ENCODE measurements around the gene SLC38A11.
"Not testable (repeated sequence)": the region's sequence is repeated elsewhere in the genome, so short reads cannot be mapped to it uniquely, and the experiment has no call there.

The SLC38A11 gene, protein sequence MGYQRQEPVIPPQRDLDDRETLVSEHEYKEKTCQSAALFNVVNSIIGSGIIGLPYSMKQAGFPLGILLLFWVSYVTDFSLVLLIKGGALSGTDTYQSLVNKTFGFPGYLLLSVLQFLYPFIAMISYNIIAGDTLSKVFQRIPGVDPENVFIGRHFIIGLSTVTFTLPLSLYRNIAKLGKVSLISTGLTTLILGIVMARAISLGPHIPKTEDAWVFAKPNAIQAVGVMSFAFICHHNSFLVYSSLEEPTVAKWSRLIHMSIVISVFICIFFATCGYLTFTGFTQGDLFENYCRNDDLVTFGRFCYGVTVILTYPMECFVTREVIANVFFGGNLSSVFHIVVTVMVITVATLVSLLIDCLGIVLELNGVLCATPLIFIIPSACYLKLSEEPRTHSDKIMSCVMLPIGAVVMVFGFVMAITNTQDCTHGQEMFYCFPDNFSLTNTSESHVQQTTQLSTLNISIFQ

DNA sequence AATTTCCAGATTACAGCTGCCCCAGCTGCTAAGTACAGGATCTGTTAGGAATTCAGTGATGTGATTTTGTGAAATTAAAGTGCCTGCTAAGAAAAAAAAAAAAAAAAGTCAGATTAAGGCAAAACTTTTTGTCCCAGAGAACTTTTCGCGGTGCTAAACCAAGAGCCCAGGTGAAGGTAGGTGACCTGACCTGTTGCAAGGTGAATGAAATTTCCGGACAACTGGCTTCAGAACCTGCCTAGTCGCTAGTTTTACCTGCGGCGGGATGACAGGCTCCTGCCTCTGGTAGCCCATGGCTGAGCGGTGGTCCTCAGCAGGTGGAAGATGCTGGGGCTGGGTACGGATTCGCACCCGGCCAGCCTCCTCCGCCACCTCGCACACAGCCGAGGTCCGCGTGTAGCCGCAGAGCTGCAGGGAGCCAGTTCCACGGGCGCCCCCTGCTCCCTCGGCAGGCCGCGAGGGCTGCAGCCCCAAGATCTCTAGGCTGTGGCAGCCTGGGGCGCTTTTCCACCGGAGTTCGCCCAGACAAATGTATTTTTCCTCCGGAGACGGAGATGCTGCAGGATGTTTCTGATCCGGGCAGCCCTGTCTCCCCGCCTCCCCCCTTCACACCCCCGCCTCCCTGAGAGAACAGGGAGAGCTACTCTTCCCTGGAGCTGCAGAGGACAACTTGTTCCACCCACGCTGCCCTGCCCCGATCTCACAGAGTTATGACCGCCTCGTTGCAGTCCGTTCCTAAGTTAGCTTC, at the start of gene SLC38A11:
Gene SLC38A11 (minus strand): TSS at position 572 of the 748 bp plus-strand sequence. CDS start 278 bp downstream, at position 294.
- no peak for DNase-seq

DNA sequence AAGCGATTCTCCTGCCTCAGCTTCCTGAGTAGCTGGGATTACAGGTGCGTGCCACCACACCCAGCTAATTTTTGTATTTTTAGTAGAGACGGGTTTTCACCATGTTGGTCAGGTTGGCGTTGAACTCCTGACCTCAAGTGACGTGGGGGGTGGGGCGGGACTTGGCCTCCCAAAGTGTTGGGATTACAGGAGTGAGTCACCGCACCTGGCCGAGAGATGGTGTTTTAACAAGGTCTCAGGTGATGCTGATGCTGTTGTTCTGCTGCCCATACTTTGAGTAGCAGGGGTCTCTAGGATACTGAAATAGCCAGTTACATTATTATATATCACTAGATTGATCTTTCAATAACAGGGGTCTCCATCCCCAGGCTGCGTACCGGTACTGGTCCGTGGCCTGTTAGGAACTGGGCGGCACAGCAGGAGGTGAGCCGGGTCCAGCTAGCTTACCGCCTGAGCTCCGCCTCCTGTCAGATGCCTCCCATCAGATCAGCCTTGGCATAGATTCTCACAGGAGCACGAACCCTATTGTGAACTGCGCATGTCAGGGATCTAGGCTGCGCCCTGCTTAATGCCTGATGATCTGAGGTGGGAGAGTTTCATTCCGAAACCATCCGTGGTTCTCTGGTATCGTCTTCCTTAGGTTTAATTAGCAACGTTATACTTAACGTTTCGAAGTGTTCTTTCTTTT, 48.3 kb upstream of the SLC38A11 start:
- no peak for DNase-seq

DNA sequence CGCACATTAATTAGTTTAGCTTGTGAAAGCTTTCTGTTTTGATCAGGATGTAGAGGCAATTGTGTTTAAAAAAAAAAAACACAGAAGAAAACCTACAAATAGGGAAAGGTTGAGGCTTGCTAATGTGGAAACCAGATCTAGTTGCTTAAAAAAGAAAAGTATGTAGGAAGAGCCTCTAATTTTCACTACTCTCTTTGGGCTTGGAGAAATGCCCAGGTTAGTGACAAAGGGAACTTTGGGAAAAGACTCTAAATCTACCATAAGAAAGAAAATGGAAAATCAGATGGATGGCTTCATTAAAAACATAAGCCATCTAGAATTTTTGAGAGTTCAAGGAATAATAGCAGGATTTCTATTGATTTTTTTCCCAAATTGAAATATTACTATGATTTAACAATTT, 47.3 kb upstream of the SLC38A11 start:
- no peak for DNase-seq

DNA sequence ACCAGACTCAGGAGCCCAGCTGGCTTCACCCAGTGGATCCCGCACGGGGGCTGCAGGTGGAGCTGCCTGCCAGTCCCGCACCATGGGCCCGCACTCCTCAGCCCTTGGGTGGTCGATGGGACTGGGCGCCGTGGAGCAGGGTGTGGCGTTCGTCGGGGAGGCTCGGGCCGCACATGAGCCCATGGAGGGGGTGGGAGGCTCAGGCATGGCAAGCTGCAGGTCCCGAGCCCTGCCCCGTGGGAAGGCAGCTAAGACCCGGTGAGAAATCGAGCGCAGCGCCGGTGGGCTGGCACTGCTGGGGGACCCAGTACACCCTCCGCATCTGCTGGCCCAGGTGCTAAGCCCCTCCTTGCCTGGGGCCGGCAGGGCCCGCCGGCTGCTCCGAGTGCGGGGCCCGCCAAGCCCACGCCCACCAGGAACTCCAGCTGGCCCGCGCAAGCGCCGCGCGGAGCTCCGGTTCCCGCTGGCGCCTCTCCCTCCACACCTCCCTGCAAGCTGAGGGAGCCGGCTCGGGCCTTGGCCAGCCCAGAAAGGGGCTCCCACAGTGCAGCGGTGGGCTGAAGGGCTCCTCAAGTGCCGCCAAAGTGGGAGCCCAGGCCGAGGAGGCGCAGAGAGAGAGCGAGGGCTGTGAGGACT, 39.5 kb upstream of the SLC38A11 start:
- not testable (repeated sequence) for DNase-seq

DNA sequence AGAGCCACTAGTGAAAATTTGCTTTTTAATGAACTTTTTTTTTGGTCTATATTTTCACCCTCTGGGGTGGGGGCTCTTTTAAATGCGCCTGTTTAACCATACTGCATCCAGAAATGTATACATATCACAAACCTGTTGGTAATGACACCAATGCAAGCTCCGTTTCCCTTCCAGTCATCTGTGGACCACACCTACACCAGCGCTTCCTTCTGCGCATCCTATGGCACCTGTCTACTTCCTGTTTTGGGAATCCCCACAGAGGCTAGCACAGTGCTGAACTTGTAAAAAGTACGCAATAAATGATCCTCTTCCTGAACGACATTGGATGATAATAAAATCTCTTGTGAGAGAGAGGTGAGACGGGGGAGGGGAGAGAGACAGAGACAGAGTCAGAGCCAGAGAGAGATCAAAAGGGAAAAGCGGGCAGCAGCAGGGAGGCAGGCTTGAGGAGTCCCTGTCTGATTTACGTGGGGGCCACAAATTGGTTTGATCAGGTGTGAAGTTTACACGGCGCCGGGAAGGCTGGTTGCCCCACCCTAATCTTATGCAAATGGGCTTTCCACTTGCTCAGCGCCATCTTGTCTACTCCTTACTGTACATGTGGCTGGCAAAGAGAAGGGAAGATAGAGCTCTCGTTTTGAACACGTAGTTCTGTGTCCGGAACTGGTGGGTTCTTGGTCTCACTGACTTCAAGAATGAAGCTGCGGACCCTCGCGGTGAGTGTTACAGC, 38.1 kb upstream of the SLC38A11 start:
- DNase-seq: no peak

DNA sequence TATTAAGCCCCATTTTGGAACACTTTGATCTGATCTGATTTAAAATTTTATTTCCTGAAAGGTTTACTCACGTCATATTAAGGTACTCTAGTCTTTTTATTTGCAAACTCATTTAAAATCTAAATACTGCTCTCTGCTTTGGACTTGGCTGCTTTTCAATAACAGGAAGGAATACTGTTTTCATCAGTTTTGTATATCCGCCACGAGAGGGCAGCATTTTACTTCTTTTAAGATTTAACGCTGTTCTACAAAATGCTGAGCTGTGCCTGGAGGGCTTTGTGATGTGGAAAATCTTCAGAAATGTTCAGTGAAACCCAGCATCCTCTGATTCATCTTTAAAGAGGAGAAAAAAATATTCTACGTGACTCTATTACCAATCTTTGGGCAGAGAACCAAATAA, 37.5 kb upstream of the SLC38A11 start:
- DNase-seq: no peak

DNA sequence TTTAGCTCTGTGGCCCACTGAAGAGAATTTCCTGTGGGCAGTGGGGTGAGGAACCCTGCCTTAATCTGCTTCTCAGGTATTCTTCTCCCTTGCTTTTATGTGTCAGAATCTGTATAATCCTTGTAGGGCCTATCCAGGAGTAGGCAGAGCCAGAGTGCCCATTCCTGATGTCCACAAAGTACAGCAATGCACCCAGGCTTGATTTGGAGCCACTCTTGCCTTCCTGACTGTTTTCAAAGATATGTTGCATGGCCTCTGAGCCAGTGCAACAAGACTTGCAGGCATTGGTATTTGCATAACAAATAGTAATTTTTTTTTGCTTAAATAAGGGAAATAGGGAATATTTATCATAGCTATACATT, 36.7 kb upstream of the SLC38A11 start:
- DNase-seq: not testable (repeated sequence)

DNA sequence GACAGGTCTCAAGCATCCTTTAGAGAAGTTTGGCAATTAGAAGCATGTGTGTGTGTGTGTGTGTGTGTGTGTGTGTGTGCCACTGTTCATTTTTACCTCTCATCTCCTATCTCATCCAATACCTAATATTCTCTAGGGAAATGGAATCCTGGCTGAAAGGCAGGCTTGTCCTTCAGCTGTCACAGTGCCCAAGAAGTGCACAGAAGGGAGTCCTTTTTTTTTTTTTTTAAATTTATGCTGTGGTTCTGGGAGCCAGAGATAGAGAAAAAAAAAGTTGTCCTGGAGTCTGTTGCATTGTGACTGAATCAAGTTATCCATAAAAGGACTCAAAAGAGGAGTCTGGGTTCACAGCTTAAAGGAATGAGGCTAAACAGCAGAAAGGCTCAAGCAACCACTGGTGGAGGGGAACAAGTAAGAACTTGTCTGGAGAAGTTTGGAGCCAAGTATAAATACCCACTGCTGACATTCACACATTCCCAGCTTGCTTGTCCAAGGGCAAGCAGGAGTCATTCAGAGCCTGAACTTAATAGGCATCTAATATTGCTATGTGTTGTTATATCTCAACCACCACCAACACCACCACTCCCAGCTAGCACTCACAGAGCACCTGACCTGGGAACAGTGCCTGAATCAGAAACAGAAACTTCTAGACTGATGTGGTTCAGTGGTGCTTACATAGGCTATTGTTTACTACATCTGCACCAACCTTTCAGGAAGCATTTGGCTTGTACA, 36.2 kb upstream of the SLC38A11 start:
- DNase-seq: not testable (repeated sequence)

DNA sequence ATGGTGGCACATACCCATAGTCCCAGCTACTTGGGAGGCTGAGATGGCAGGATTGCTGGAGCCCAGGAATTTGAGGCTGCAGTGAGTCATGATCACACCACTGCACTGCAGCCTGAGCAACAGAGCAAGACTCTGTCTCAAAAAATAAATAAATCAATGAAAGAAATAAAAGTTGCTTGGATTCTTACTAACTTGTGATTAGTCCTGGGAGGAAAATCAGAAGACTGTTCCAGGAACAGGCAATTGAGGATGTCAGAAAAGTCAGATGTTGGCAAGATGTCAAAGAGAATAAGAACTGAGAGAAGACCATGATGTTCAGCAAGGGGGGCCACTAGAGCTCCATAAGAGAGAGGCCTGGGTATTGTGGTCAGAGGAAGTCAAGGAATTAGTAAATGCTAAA, 35.6 kb upstream of the SLC38A11 start:
- not testable (repeated sequence) for DNase-seq

DNA sequence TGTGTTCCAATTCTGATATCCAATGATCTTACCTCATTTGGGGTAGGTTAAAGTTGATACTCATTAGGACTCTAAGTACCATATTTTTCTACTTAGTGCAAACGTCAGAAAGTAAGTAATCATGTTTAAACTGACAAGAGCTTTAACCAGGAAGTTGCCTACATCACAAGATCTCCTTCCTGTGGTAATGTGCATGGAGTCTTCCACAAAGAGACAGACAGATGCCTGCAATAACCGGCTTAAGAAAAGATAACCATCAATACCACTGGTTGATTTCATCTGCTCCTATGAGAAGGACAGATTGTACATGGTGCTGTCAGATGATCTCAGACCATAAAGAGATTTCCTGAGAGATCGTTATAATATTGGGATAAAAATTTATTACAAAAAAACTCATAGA, 33.5 kb upstream of the SLC38A11 start:
- not testable (repeated sequence) for DNase-seq

DNA sequence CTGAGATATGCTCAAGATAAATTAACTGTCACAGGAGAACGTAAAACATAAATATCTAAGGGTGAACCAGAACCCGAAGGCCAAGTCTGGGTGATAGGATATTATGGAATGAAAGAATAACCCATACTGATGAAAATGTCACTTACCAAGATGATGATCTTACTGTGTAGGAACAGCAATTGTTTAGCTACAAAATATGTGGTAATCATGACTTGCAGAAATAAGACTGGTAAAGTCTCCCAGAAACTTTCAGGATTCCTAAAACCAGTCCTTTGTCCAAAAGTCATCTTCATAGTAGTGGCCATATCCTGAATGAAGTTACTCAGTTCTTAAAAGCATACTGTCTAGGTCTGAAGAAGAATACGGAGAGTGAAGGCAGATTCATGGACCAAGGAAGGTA, 30.7 kb upstream of the SLC38A11 start:
- DNase-seq: not testable (repeated sequence)

DNA sequence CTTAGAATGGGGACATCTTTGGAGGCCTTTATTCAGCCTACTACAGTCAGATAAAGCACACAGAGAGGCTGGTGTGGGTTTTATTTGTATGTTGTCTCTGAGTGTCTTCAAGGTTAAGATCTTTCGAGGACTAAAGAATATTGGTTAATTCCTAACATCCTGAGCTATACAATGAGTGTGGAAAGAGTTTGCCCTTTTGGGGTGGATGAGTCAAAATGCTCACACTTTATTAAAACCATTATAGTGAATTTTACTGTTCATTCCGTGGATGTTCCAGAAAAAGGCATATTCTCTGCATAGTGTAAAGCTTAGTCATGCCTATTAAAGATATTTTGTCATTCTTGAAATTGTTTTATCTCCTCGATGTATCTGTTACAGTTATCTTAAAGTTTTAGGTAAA, 29.1 kb upstream of the SLC38A11 start:
- DNase-seq: no peak

DNA sequence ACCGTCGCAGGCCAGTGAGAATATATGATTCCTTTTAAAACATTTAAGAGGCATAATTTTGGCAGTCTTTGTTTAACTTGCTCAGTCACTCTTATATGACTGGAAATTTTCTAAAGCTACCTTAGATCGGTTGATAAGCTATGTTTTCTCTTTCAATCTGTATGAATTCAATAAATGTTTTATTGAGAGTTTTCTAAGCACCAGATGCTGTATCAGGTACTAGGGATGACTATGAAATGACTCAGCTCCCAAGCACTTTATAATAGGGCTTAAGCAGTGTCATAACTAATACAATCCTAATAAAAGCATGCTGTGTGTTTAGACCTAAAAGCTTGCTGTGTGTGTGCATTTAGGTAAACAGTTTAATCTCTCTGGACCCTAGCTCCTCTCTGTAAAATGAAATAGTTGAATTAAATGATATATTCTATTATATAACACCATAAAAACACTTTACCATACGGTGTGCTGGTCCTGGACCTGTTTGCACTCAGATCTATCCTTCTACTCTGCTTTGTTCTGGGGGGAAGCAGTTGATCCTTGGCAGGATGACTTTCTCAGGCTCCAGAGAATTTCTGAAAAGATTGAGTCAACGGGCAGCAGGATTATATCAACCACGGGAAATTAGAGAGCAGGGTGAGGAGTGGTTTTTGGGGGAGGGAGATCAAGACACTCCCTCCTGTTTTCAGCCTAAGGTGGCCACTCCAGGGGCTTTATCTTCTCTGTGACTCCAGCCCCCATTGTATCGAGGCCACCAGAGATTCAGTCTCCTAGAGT, 26.1 kb upstream of the SLC38A11 start:
- no peak for DNase-seq

DNA sequence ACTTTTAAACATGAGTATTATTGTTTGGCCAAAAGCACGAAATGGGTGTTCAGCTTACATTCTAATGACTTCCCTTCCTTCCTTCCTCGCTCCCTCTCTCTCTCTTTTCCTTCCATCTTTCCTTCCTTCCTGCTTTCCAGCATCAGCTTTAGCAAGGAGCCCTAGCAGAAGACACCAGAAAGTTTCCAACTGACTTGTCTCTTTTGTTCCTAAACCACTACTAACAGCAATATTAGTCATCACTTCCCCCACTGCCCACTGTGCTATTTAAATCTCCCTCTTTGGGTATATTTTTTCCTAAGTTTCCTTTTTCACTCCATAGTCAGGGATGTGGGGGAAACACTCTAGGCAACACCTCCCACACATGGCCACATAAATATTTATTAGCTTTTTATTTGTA, 25.4 kb upstream of the SLC38A11 start:
- not testable (repeated sequence) for DNase-seq

DNA sequence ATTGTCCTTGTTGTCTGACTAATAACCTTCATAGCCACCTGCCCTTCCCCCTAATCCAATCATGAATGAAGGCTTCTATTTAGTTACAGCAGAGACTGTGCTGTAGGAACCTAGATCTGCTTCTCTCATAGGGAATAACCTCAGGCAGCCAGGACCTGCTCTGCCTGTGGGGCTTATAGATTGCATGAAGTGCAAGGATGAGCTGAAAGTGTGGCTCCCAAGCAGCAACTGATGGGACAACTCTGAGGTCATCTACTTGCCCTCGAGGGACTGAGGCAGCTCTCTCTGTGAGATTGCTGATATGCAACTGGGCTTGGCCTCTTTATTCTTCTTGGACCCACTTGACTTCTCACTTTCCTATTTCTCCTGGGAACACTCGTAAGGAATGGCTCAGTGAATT, 23.8 kb upstream of the SLC38A11 start:
- DNase-seq: no peak

DNA sequence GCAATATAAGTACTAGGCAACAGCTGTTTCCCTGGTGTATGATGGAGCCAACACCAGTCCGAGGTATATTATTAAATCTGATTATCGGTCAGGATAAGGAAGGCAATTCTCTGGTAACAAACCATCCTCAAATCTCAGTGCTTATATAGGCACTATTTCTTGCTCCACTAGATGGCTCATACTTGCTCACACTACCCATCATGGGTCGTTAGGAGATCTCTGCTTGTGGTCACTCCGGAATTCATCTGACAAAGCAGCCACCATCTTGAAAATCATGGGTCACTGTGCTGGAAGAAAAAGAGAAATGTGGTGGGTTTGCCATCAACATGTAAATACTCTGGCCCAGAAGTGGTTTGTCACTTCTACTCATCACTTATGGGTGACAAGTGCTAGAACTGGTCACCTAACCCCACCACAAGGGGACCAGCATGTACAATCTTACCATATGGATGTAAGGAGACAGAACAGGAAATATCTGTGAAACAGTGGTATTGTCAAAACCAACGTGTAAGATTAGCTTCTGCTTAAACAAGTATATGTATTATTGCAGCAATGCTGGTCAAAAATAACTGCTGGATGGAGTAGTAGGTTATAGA, 21.6 kb upstream of the SLC38A11 start:
- DNase-seq: not testable (repeated sequence)

DNA sequence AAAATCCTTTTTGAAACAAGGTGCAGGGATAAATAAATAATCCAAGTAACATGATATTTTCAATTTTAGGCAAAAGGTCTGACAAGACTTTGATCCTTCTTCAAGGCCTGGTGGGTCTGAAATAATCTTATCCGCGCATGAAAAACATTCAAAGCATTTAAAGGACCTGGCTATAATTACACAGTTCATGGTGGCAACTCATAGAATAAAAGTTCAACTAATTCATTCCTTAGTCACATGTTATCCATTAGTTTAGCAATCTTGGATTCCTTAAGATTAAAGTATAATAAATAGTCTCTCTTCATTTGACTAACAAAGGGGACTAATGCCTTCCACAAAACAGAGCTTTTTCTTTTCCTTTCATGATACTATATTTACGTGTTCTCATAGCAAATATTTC, 21.0 kb upstream of the SLC38A11 start:
- no peak for DNase-seq

DNA sequence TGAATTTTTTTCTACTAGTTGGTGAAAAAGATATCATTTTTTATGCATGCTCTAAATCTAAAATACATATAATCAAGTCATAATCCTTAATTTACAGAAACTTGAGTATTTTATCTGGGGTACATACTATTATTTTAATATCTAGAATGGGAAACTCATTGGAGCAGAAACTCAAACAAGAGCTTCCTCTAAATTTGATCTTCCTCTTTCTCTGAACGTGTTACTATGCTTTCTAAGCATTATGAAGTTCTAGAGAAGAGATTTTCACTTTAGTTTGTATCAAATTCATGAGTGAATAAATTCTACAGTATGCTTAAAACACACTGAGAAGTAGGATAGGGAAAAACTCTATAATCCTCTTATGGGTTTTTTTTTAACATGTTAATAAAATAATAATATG, 20.6 kb upstream of the SLC38A11 start:
- no peak for DNase-seq

DNA sequence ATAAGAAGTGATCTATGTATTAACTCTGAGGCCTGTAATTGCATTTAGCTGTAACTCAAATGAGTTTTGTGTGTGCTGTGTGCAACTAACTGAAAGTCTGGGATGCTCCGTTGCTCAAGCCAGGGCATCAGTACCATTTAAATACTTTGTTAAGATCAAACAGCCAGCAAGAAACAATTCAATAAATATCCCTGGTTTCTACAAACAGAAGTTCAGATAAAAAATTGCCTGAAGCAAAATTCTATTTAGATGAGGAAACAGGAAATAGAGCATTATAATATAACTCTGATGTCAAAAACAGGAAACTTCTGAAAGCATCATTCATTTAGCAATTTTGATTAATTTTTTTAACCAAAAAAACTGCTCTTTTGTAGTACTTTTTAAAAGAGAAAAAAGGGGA, 18.9 kb upstream of the SLC38A11 start:
- no peak for DNase-seq

DNA sequence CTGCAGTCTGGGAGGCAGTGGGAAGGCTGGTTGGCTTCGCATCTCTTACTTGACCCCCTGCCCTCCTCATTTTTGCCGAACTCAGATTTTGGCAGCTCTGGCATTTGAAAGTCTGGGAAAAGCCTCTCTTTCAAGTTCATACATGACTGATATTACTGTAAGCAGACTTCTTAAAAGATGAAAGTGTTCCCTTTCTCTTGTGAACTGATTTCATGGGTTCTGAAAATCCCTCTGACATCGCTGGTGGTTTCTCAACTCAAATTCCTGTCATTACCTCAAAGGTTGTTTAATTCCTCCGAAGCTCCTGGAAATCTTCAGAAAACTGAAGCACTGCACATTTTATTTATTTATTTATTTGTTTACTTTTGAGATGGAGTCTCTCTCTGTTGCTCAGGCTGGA, 16.9 kb upstream of the SLC38A11 start:
- no peak for DNase-seq

All from activated CD4-positive, alpha-beta T cell treated with anti-CD3 and anti-CD28 coated beads for 1 hour (primary cell).